Measurements from ENCODE around the gene CHCHD5.

The CHCHD5 gene

GRCh38 chr2:112626604-112627059, 42.2 kb downstream of the CHCHD5 start:
- peak; percentile 77 for DNase-seq (ENCODE audit: low read depth)
- peak overlapping the region; percentile 14 for H3K4me3 ChIP-seq (ENCODE audit: low read depth, low read length)
- peak; percentile 95 for TF ChIP-seq CTCF (conservative IDR thresholded peaks at IDR 0.05; ENCODE audit: low read depth, low read length)

GRCh38 chr2:112627060-112628040, 42.9 kb downstream of the CHCHD5 start:
- H3K4me3 ChIP-seq (ENCODE audit: low read depth, low read length), result no peak overlapping the region
- TF ChIP-seq CTCF (conservative IDR thresholded peaks at IDR 0.05; ENCODE audit: low read depth, low read length), result no peak
- peak; percentile 95 for DNase-seq (ENCODE audit: low read depth)

- TF ChIP-seq CTCF (conservative IDR thresholded peaks at IDR 0.05; ENCODE audit: low read depth, low read length), result no peak
- DNase-seq (ENCODE audit: low read depth), result no peak
- H3K4me3 ChIP-seq (ENCODE audit: low read depth, low read length), result no peak overlapping the region
Measured at GRCh38 chr2:112629224-112629623, 44.8 kb downstream of the CHCHD5 start.

GRCh38 chr2:112629823-112630222, 45.4 kb downstream of the CHCHD5 start:
- TF ChIP-seq CTCF (conservative IDR thresholded peaks at IDR 0.05; ENCODE audit: low read depth, low read length), result no peak
- no peak overlapping the region for H3K4me3 ChIP-seq (ENCODE audit: low read depth, low read length)

GRCh38 chr2:112630268-112630667, 45.9 kb downstream of the CHCHD5 start:
- no peak for TF ChIP-seq CTCF (conservative IDR thresholded peaks at IDR 0.05; ENCODE audit: low read depth, low read length)
- no peak overlapping the region for H3K4me3 ChIP-seq (ENCODE audit: low read depth, low read length)
- DNase-seq (ENCODE audit: low read depth), result no peak

More at GRCh38 chr2:112629823-112630222, 45.4 kb downstream of the CHCHD5 start:
- no peak for DNase-seq (ENCODE audit: low read depth)

GRCh38 chr2:112633708-112634107, 49.3 kb downstream of the CHCHD5 start:
- DNase-seq (ENCODE audit: low read depth), result no peak
- no peak for TF ChIP-seq CTCF (conservative IDR thresholded peaks at IDR 0.05; ENCODE audit: low read depth, low read length)
- no peak overlapping the region for H3K4me3 ChIP-seq (ENCODE audit: low read depth, low read length)
